Liver (tissue), 3 donors: Measurements from ENCODE around the gene PDZD2.
"Not testable (repeated sequence)": the region's sequence is repeated elsewhere in the genome, so short reads cannot be mapped to it uniquely, and the experiment has no call there.

Experiments
- RAD21 ChIP-seq, 2 donors: IDR thresholded peaks; 2 replicates each; pipeline ENCODE4 v1.6.1; 2016; ENCODE audit warnings: antibody characterized with exemption in 2 of 2, mild to moderate bottlenecking in 2 of 2
- TF ChIP-seq, protein P1 (sequence below): fragments of 150-350 bp; IDR thresholded peaks from 2 replicates; pipeline ENCODE4 v1.5.1; 2017; ENCODE audit warnings: improper control_type of control experiment, low read depth, low read length; ENCODE audit not compliant: missing input control
- TF ChIP-seq, protein P2 (sequence below): IDR thresholded peaks from 2 replicates; pipeline ENCODE4 v1.6.1; 2016; ENCODE audit warnings: antibody characterized with exemption, mild to moderate bottlenecking
- donor health status: healthy.
- donor health status: healthy.

DNA sequence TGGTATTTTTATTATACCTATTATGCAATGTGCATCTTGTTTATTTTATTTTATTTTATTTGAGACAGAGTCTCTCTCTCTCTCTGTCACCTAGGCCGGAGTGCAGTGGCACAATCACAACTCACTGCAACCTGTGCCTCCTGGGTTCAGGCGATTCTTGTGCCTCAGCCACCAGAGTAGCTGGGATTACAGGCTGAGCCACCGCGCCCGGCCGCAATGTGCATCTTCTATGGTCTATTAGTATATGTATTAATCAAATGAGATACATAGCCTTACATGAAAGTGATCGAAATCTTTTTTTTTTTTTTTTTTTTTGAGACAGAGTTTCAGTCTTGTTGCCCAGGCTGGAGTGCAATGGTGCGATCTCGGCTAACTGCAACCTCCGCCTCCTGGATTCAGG is 89.9 kb downstream of the PDZD2 start:
- TF ChIP-seq, protein P1, sequence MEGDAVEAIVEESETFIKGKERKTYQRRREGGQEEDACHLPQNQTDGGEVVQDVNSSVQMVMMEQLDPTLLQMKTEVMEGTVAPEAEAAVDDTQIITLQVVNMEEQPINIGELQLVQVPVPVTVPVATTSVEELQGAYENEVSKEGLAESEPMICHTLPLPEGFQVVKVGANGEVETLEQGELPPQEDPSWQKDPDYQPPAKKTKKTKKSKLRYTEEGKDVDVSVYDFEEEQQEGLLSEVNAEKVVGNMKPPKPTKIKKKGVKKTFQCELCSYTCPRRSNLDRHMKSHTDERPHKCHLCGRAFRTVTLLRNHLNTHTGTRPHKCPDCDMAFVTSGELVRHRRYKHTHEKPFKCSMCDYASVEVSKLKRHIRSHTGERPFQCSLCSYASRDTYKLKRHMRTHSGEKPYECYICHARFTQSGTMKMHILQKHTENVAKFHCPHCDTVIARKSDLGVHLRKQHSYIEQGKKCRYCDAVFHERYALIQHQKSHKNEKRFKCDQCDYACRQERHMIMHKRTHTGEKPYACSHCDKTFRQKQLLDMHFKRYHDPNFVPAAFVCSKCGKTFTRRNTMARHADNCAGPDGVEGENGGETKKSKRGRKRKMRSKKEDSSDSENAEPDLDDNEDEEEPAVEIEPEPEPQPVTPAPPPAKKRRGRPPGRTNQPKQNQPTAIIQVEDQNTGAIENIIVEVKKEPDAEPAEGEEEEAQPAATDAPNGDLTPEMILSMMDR, result not testable (repeated sequence)
- not testable (repeated sequence) for TF ChIP-seq RAD21 (IDR thresholded peaks at IDR 0.05)
- TF ChIP-seq, protein P2, sequence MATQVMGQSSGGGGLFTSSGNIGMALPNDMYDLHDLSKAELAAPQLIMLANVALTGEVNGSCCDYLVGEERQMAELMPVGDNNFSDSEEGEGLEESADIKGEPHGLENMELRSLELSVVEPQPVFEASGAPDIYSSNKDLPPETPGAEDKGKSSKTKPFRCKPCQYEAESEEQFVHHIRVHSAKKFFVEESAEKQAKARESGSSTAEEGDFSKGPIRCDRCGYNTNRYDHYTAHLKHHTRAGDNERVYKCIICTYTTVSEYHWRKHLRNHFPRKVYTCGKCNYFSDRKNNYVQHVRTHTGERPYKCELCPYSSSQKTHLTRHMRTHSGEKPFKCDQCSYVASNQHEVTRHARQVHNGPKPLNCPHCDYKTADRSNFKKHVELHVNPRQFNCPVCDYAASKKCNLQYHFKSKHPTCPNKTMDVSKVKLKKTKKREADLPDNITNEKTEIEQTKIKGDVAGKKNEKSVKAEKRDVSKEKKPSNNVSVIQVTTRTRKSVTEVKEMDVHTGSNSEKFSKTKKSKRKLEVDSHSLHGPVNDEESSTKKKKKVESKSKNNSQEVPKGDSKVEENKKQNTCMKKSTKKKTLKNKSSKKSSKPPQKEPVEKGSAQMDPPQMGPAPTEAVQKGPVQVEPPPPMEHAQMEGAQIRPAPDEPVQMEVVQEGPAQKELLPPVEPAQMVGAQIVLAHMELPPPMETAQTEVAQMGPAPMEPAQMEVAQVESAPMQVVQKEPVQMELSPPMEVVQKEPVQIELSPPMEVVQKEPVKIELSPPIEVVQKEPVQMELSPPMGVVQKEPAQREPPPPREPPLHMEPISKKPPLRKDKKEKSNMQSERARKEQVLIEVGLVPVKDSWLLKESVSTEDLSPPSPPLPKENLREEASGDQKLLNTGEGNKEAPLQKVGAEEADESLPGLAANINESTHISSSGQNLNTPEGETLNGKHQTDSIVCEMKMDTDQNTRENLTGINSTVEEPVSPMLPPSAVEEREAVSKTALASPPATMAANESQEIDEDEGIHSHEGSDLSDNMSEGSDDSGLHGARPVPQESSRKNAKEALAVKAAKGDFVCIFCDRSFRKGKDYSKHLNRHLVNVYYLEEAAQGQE, result not testable (repeated sequence)
